KOPT-K1 (cell line): Measurements from ENCODE around the gene IGSF21.

Source experiments
- H3K27ac ChIP-seq: fragments of 200-600 bp; sonication (generic); 2 replicates; pipeline ENCODE4 v1.5.1; 2016; ENCODE audit warnings: antibody characterized with exemption, mild to moderate bottlenecking, low read depth, low read length; ENCODE audit not compliant: poor library complexity, severe bottlenecking
- H3K36me3 ChIP-seq: fragments of 200-600 bp; sonication (generic); 2 replicates; pipeline ENCODE4 v1.5.1; 2017; ENCODE audit warnings: antibody characterized with exemption, mild to moderate bottlenecking, low read length, moderate library complexity; ENCODE audit not compliant: insufficient read depth
- H3K9me3 ChIP-seq: fragments of 200-600 bp; sonication (generic); 2 replicates; pipeline ENCODE4 v1.5.1; 2017; ENCODE audit warnings: antibody characterized with exemption, low read length, mild to moderate bottlenecking; ENCODE audit not compliant: insufficient read depth, poor library complexity, severe bottlenecking

Gene IGSF21

DNA sequence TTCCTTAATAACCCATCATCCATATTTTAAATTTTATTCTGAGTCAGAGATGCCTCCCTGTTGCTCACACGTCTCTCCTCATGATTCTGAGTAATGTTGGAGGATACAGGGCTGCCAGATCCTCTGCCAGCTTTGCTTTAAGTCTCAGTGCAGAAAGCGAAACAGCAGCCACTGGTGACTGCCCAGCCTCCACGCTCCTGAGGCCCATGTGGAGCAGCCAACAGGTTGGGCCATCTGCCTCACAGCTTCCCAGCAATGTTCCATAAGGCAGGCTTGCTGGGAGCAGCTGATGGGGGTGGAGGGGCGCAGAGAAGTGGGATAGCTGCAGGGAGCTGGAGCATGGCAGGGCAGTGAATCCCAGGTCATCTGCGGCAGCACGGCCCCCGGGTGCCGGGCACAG is 104.2 kb downstream of the IGSF21 start:
- Histone ChIP-seq H3K9me3 (peaks cover under 1% of the 10 kb centered on the region), H3K36me3 (no peaks in the 10 kb centered on the region), H3K27ac (no peak overlapping the region)

GRCh38 chr1:18217398-18218043 is 109.9 kb downstream of the IGSF21 start:
- Histone ChIP-seq H3K36me3 (no peaks in the 10 kb centered on the region), H3K27ac (no peak overlapping the region), H3K9me3 (no peaks in the 10 kb centered on the region)

DNA sequence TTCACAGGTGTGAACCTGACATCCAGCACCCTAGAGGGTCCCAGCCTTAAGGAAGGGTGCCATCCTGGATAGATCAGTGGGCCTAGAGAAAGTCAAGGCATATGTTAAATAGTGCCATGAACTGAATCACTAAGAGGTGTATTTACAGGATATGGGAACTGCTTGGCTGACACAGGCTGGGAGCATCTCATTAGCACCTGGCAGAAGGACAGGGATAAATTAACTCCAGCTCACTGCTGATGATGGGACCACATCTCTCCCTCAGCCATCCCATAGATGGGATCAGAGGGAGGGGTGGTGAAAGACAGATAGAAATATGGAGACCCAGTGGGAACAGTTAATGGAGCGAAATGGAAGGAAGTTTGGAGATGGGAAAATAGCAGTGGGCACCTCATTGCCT is 122.0 kb downstream of the IGSF21 start:
- H3K9me3 ChIP-seq, result peaks cover 22% of the 10 kb centered on the region
- H3K36me3 ChIP-seq, result no peaks in the 10 kb centered on the region
- no peak overlapping the region for H3K27ac ChIP-seq

- no peaks in the 10 kb centered on the region for H3K36me3 ChIP-seq
- H3K27ac ChIP-seq, result no peak overlapping the region
- peaks cover 22% of the 10 kb centered on the region for H3K9me3 ChIP-seq
These were observed 122.7 kb downstream of the IGSF21 start for GRCh38 chr1:18230321-18230720.

GRCh38 chr1:18230840-18231239 is 123.2 kb downstream of the IGSF21 start:
- no peak overlapping the region for H3K27ac ChIP-seq
- peaks cover 22% of the 10 kb centered on the region for H3K9me3 ChIP-seq
- H3K36me3 ChIP-seq, result no peaks in the 10 kb centered on the region

DNA sequence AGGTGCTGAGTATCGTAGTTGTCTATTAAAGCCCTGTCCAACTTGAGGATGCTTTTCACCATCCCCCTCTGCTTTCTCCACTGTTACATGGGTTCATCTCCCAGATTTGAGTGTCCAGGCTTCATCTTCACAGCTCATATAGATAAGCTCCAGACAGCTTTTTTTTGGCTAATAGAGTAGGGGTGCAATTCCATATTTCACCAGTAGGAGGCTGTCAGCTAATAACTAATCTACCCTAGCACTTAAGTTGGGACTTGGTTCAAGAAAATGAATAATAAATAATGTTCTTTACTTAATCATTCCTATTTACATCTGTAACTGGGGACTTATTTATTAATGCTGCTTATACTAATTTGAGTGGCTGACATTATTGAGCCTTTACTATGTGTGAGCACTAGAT is 124.5 kb downstream of the IGSF21 start:
- Histone ChIP-seq H3K27ac (no peak overlapping the region), H3K36me3 (no peaks in the 10 kb centered on the region), H3K9me3 (peaks cover 22% of the 10 kb centered on the region)

DNA sequence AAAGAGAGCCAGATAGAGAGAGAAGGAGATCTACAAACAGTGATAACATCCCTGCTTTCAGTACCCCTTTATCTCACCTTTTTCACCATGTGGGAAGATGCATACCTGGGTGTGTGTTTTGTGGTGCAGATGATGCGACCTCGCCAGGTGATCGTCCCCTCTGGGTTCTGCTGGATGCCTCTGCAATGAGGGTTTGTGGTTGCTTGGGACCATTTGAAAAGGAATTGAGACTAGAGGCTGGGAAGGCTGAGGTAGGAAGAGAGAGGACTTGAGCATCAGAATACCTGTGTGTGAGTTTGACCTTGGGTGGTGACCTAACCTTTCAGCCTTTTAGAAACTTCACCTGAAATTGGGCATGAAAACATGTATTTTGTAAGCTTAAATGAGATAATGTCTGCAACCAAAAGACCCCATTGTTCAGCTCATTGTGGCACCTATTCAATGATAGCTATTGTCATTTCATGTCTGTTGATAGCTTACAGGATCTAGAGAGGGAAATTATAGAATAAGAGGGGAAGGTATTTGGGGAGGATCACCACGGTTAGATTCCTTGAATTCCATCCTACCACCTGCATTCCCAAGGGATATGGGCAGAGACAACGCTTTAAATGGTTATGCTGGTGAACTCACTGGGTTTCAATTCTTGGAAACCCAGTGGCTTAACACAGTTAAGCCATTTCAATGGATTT is 125.7 kb downstream of the IGSF21 start:
- peaks cover 22% of the 10 kb centered on the region for H3K9me3 ChIP-seq
- H3K27ac ChIP-seq, result no peak overlapping the region
- H3K36me3 ChIP-seq, result no peaks in the 10 kb centered on the region

DNA sequence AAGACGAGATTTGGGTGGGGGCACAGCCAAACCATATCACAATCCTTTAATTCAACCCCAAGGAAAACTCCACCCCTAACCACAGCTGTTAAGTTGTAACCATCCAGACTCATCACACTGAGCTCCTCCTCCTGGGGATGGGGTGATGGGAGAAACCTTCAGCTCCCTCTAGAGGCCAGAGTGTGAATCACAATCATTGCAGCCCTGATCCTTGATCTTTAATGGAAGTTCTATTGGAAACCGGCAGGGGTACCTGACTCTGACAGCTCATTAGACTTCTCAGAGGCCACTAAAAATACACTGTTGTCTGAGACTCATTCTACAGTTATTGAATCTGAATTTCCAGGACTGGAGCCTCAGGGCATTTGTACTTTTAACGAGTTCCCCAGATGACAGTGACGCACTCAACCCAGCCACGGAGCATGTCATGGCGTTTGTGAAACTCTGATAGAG is 127.2 kb downstream of the IGSF21 start:
- no peak overlapping the region for H3K27ac ChIP-seq
- H3K9me3 ChIP-seq, result peaks cover 22% of the 10 kb centered on the region
- H3K36me3 ChIP-seq, result no peaks in the 10 kb centered on the region

DNA sequence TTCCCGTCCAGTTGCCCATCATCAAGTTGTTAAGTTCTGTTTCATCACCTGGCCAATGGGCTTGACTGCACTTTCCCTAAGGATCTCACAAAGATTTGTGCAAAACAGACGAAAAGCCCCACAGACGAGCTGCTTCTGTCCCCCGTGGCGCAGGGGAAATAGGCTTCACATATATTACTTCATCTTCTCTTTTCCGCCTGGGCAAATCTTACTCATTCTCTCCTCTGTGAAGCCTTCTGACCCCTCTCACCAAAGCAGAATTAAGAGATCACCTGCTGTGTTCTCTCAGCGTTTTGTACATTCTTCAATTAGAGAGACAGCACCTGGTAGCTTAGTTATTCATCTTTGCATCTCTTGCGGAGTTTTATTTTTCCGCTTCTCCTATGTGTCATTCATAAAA is 129.8 kb downstream of the IGSF21 start:
- no peaks in the 10 kb centered on the region for H3K36me3 ChIP-seq
- H3K9me3 ChIP-seq, result peaks cover 5% of the 10 kb centered on the region
- H3K27ac ChIP-seq, result no peak overlapping the region

- Histone ChIP-seq H3K9me3 (no peaks in the 10 kb centered on the region), H3K27ac (no peak overlapping the region), H3K36me3 (no peaks in the 10 kb centered on the region)
These were observed 130.6 kb downstream of the IGSF21 start for GRCh38 chr1:18238190-18238589.

DNA sequence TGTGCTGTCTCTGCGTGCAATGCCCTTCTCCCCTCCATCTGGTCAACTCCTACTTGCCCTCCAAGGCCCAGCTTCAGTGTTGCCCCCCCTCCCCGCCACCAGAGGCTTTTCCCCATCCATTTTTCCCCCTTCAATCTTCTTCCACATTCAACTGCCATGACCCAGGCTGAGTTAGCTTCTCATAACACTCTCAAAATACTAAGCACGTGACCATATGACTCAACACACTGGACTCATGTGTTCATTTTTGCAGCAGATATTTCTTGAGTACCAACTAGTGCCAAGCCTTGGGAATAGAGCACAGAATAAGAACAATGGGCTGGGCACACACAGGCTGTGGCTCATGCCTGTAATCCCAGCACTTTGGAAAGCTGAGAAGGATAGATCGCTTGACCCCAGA is 132.1 kb downstream of the IGSF21 start:
- Histone ChIP-seq H3K36me3 (no peaks in the 10 kb centered on the region), H3K9me3 (no peaks in the 10 kb centered on the region), H3K27ac (no peak overlapping the region)

DNA sequence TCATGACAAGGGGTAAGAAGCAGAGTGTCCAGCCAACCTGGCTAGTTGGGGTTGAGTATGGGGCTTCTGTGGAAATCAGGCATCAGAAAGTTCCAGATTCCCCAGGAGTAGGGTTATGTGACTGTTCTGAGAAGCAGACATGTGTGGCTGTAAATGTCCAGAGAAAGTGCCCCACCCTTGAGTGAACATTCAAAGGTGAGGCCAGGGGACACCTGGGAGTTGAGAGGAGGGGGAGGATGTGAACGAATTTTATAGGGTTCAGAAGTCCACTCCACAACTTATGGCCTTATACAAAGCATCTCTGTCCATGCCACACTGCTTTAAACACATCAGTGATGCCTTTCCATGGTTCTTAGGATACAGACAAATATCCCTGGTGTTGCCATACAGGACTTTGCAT is 133.3 kb downstream of the IGSF21 start:
- Histone ChIP-seq H3K27ac (no peak overlapping the region), H3K9me3 (no peaks in the 10 kb centered on the region), H3K36me3 (no peaks in the 10 kb centered on the region)

DNA sequence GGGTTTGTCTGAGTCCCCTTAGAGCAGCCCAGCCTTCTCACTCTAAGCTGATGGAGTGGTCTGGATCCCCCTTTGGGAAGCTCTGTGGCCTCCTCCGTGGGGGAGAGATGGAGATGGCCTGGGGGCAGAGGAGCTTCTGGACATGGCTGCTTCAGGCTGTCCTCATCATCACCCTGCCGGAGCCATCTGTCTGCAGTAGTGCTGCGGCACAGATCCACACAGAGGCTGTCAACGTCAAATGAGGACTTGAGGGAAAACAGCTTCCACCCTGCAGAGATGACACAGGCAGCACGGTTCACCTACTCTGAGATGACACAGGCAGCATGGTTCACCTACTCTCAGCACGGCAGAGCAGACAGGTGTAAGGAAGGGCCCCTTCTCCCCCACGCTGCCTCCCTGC is 134.3 kb downstream of the IGSF21 start:
- Histone ChIP-seq H3K9me3 (no peaks in the 10 kb centered on the region), H3K27ac (no peak overlapping the region), H3K36me3 (no peaks in the 10 kb centered on the region)

DNA sequence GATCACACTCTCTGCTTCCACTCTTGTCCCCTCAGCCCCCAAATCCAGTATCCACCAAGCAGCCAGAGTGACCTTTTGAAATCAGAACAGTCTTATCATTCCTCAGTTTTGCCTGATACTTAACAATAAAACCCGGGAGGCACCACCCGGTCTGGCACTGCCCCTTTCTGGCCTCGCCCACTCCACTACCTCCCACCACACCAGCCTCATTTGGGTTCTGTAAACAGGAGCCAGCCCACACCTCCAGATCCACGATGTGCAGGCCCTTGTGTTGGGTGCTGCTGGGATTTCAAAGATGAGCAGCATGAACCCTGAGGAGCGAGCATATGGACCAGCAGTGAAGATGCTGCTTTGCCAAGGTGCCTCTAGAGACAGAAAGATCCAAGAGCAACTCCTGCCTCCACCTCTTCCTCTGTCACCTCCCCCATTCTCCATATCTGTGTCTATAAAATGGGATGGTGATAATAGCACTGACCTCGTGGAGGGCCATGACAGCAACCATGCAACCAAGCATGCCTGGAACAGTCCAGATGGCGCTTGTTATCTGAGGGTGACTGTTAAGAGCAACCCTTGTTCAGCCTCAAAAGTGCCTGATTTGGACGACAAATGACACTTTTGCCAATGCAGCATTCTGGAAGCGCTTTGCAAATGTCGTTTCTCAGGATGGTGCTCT is 136.0 kb downstream of the IGSF21 start:
- Histone ChIP-seq H3K36me3 (no peaks in the 10 kb centered on the region), H3K27ac (no peak overlapping the region), H3K9me3 (no peaks in the 10 kb centered on the region)

GRCh38 chr1:18244762-18245161 is 137.2 kb downstream of the IGSF21 start:
- H3K36me3 ChIP-seq, result no peaks in the 10 kb centered on the region
- H3K27ac ChIP-seq, result no peak overlapping the region
- no peaks in the 10 kb centered on the region for H3K9me3 ChIP-seq
